H9 (cell line): ENCODE results near the gene ZFP36L1. TPM values are rescaled to one million over a fixed set of nuclear protein-coding genes. Genes with fewer than 3 reads are reported as not detected.

Source experiments
- DNase-seq: peaks from one replicate; pipeline ENCODE4 v3.0.0-alpha.2; 2017
- H2AFZ ChIP-seq: one replicate; pipeline ENCODE4 v1.6.1; 2013; ENCODE audit warnings: mild to moderate bottlenecking, low read length, control low read depth, moderate library complexity
- H2AK5ac ChIP-seq: 2 replicates; pipeline ENCODE4 v1.6.1; 2013; ENCODE audit warnings: low read length, control low read depth, mixed read lengths; ENCODE audit not compliant: insufficient read length
- H2BK120ac ChIP-seq: one replicate; pipeline ENCODE4 v1.6.1; 2013; ENCODE audit warnings: low read depth, mild to moderate bottlenecking, low read length, control low read depth, inconsistent platforms; ENCODE audit not compliant: poor library complexity, severe bottlenecking
- H2BK12ac ChIP-seq: 2 replicates; pipeline ENCODE4 v1.6.1; 2013; ENCODE audit warnings: low read length, control low read depth, mixed read lengths, low read depth; ENCODE audit not compliant: insufficient read length
- H2BK15ac ChIP-seq: 2 replicates; pipeline ENCODE4 v1.6.1; 2013; ENCODE audit warnings: low read depth, low read length, control low read depth
- H2BK20ac ChIP-seq: one replicate; pipeline ENCODE4 v1.6.1; 2013; ENCODE audit warnings: low read depth, mild to moderate bottlenecking, low read length, control low read depth, inconsistent platforms; ENCODE audit not compliant: poor library complexity, severe bottlenecking
- H2BK5ac ChIP-seq: 2 replicates; pipeline ENCODE4 v1.6.1; 2013; ENCODE audit warnings: low read length, control low read depth, mixed read lengths; ENCODE audit not compliant: insufficient read length
- H3K14ac ChIP-seq: 2 replicates; pipeline ENCODE4 v1.6.1; 2013; ENCODE audit warnings: low read length, control low read depth; ENCODE audit not compliant: insufficient read depth
- H3K18ac ChIP-seq: 2 replicates; pipeline ENCODE4 v1.6.1; 2013; ENCODE audit warnings: low read depth, mild to moderate bottlenecking, mixed read lengths, low read length, control low read depth; ENCODE audit not compliant: insufficient read length
- H3K23ac ChIP-seq: 2 replicates; pipeline ENCODE4 v1.6.1; 2013; ENCODE audit warnings: low read length, control low read depth, mixed read lengths, low read depth; ENCODE audit not compliant: insufficient read length
- H3K23me2 ChIP-seq: 2 replicates; pipeline ENCODE4 v1.6.1; 2013; ENCODE audit warnings: low read depth, mild to moderate bottlenecking, mixed read lengths, low read length, control low read depth; ENCODE audit not compliant: insufficient read length, poor library complexity, severe bottlenecking
- H3K27ac ChIP-seq: 2 replicates; pipeline ENCODE4 v1.5.1; 2013; ENCODE audit warnings: low read length, control low read depth, mixed read lengths, low read depth; ENCODE audit not compliant: insufficient read length
- H3K27me3 ChIP-seq: 2 replicates; pipeline ENCODE4 v1.6.1; 2013; ENCODE audit warnings: low read length, control low read depth, inconsistent platforms; ENCODE audit not compliant: insufficient read depth
- H3K4ac ChIP-seq: 2 replicates; pipeline ENCODE4 v1.6.1; 2013; ENCODE audit warnings: low read depth, mild to moderate bottlenecking, control low read depth, inconsistent platforms, low read length, moderate library complexity
- H3K4me1 ChIP-seq: 2 replicates; pipeline ENCODE4 v1.6.1; 2013; ENCODE audit warnings: low read length, control low read depth, inconsistent platforms; ENCODE audit not compliant: insufficient read depth
- H3K4me2 ChIP-seq: 2 replicates; pipeline ENCODE4 v1.6.1; 2013; ENCODE audit warnings: low read length, control low read depth, mixed read lengths; ENCODE audit not compliant: insufficient read length, insufficient read depth
- H3K56ac ChIP-seq: 2 replicates; pipeline ENCODE4 v1.6.1; 2013; ENCODE audit warnings: low read depth, mild to moderate bottlenecking, mixed read lengths, low read length, control low read depth; ENCODE audit not compliant: insufficient read length
- H3K79me1 ChIP-seq: 2 replicates; pipeline ENCODE4 v1.6.1; 2013; ENCODE audit warnings: low read depth, mild to moderate bottlenecking, moderate library complexity, low read length, control low read depth, inconsistent platforms; ENCODE audit not compliant: insufficient read depth, poor library complexity, severe bottlenecking
- H3K79me2 ChIP-seq: 2 replicates; pipeline ENCODE4 v1.6.1; 2013; ENCODE audit warnings: low read length, control low read depth, inconsistent platforms; ENCODE audit not compliant: insufficient read depth
- H3K9ac ChIP-seq: 2 replicates; pipeline ENCODE4 v1.6.1; 2013; ENCODE audit warnings: low read length, control low read depth, mixed read lengths; ENCODE audit not compliant: insufficient read length; ENCODE audit errors: extremely low read depth
- H3K9me3 ChIP-seq: one replicate; pipeline ENCODE4 v1.6.1; 2013; ENCODE audit warnings: low read depth, low read length, inconsistent platforms; ENCODE audit not compliant: control insufficient read depth
- H3T11ph ChIP-seq: one replicate; pipeline ENCODE4 v1.6.1; 2013; ENCODE audit warnings: mild to moderate bottlenecking, low read length, control low read depth, inconsistent platforms
- H4K20me1 ChIP-seq: one replicate; pipeline ENCODE4 v1.6.1; 2013; ENCODE audit not compliant: control insufficient read depth, insufficient read length, insufficient read depth
- H4K5ac ChIP-seq: 2 replicates; pipeline ENCODE4 v1.6.1; 2013; ENCODE audit warnings: low read depth, mild to moderate bottlenecking, mixed read lengths, low read length, control low read depth; ENCODE audit not compliant: insufficient read length
- H4K8ac ChIP-seq: replicated peaks from 2 replicates; pipeline ENCODE4 v1.6.1; 2013; ENCODE audit warnings: low read length, control low read depth, mixed read lengths, low read depth; ENCODE audit not compliant: insufficient read length
- H4K91ac ChIP-seq: 2 replicates; pipeline ENCODE4 v1.6.1; 2013; ENCODE audit warnings: low read depth, mild to moderate bottlenecking, moderate library complexity, mixed read lengths, low read length, control low read depth; ENCODE audit not compliant: insufficient read length
- H3K27ac Mint-ChIP-seq, 3 experiments: 2 replicates in 2 of 3; 3 replicates in 1 of 3; pipeline ENCODE4 v1.8.0; 2020 to 2021; ENCODE audit warnings: mixed read lengths in 3 of 3, mild to moderate bottlenecking in 1 of 3, moderate library complexity in 1 of 3
- H3K27me3 Mint-ChIP-seq: 2 replicates; pipeline ENCODE4 v1.8.0; 2021; ENCODE audit warnings: low read depth, mild to moderate bottlenecking, moderate library complexity, mixed read lengths
- H3K36me3 Mint-ChIP-seq, 3 experiments: 2 replicates in 2 of 3; 3 replicates in 1 of 3; pipeline ENCODE4 v1.8.0; 2020 to 2021; ENCODE audit warnings: low read depth in 3 of 3, mixed read lengths in 3 of 3; ENCODE audit not compliant: insufficient read depth in 1 of 3
- H3K4me1 Mint-ChIP-seq, 2 experiments: 2 replicates each; pipeline ENCODE4 v1.8.0; 2020; ENCODE audit warnings: mixed read lengths in 2 of 2
- H3K4me3 Mint-ChIP-seq, 2 experiments: 2 replicates in 1 of 2; 3 replicates in 1 of 2; pipeline ENCODE4 v1.8.0; 2020 to 2021; ENCODE audit warnings: mild to moderate bottlenecking in 2 of 2, mixed read lengths in 2 of 2, moderate library complexity in 1 of 2
- H3K9me3 Mint-ChIP-seq, 2 experiments: 2 replicates in 1 of 2; 3 replicates in 1 of 2; pipeline ENCODE4 v1.8.0; 2020; ENCODE audit warnings: mild to moderate bottlenecking in 2 of 2, mixed read lengths in 2 of 2, moderate library complexity in 1 of 2
- WGBS: extraction: QIAGEN DNeasy Blood & Tissue Kit; methylation state at CpG from one replicate; pipeline ENCODE4 v1.1.7; 2013; ENCODE audit warnings: missing lambda C conversion rate, low lambda C conversion rate, mixed read lengths; ENCODE audit not compliant: insufficient read length; ENCODE audit errors: extremely low coverage; 5-methylcytosine and 5-hydroxymethylcytosine counted together
- total RNA-seq: library from RNA; stranded (reverse); gene quantifications from 2 replicates; pipeline ENCODE4 v1.2.1, GENCODE V29; 2021
- TF ChIP-seq, protein P1 (sequence below): fragments of 200-600 bp; sonication (generic); conservative IDR thresholded peaks from 3 replicates; pipeline ENCODE4 v1.8.0; 2021; ENCODE audit warnings: antibody characterized with exemption, mild to moderate bottlenecking

Gene ZFP36L1
- total RNA-seq, 1 experiment from 2014 or later = 109 TPM

DNA sequence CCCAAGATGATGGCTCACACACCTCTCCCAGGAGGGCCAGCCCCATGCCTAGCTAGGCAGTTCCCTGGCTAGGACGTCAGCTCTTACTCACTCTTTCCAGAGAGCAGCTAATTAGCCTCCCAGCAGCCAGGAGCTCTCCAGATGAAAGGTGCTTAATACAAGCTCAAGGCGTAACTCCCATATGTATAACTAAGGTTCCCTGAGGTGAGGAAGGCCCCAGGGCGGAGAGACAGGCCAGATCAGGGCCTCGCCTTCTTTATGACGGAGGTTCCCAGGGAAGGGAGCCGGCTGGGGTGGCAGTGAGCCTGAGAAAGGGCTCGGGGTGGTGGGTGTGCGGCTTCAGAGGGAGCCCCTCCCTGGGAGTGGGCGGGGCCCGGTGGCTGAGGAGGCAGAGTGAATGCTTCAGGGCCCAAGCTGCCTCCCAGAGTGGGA, 26.4 kb upstream of the ZFP36L1 start:
- H2BK20ac ChIP-seq = no peak overlapping the region
- Mint-ChIP-seq H3K4me3 (no peak overlapping the region), H3K27ac (no peak overlapping the region), H3K36me3 (0 out of 7 replicates have a peak, but pooled peaks cover 0 to 1% (median 0%) of the 10 kb centered on the region in 3 experiments), H3K27me3 (peaks cover 13% of the 10 kb centered on the region), H3K4me1 (peaks cover 53 to 55% of the 10 kb centered on the region in 2 experiments), H3K9me3 (no peaks in the 10 kb centered on the region; a peak in 1 of 5 replicates)
- H3K18ac ChIP-seq = no peak overlapping the region
- no peak overlapping the region for H2AK5ac ChIP-seq
- H3K27ac ChIP-seq = no peak overlapping the region
- H3K4ac ChIP-seq = no peak overlapping the region
- no peaks in the 10 kb centered on the region for H3K27me3 ChIP-seq
- no peaks in the 10 kb centered on the region for H4K20me1 ChIP-seq
- WGBS = no CpG with 5 or more reads among the region's 10 CpGs
- no peaks in the 10 kb centered on the region for H3K79me2 ChIP-seq
- no peaks in the 10 kb centered on the region for H3K79me1 ChIP-seq
- no peak overlapping the region for H4K91ac ChIP-seq
- H3K9me3 ChIP-seq = no peaks in the 10 kb centered on the region
- H3K23me2 ChIP-seq = no peaks in the 10 kb centered on the region
- no peak overlapping the region for H2AFZ ChIP-seq
- TF ChIP-seq, protein P1, sequence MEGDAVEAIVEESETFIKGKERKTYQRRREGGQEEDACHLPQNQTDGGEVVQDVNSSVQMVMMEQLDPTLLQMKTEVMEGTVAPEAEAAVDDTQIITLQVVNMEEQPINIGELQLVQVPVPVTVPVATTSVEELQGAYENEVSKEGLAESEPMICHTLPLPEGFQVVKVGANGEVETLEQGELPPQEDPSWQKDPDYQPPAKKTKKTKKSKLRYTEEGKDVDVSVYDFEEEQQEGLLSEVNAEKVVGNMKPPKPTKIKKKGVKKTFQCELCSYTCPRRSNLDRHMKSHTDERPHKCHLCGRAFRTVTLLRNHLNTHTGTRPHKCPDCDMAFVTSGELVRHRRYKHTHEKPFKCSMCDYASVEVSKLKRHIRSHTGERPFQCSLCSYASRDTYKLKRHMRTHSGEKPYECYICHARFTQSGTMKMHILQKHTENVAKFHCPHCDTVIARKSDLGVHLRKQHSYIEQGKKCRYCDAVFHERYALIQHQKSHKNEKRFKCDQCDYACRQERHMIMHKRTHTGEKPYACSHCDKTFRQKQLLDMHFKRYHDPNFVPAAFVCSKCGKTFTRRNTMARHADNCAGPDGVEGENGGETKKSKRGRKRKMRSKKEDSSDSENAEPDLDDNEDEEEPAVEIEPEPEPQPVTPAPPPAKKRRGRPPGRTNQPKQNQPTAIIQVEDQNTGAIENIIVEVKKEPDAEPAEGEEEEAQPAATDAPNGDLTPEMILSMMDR = no peak
- no peak overlapping the region for H3K14ac ChIP-seq
- no peak overlapping the region for H4K5ac ChIP-seq
- peak; percentile 76 for DNase-seq
- no peak overlapping the region for H2BK12ac ChIP-seq
- no peak overlapping the region for H3K56ac ChIP-seq
- H2BK120ac ChIP-seq = no peak overlapping the region
- peaks cover 15% of the 10 kb centered on the region for H3K4me1 ChIP-seq
- no peak overlapping the region for H3K23ac ChIP-seq
- H2BK15ac ChIP-seq = no peak overlapping the region
- H4K8ac ChIP-seq = no peak overlapping the region
- H3T11ph ChIP-seq = no peak overlapping the region
- H3K9ac ChIP-seq = no peak overlapping the region
- no peak overlapping the region for H3K4me2 ChIP-seq
- no peak overlapping the region for H2BK5ac ChIP-seq
